A673 (cell line): ENCODE measurements around the gene PDE10A.
"Not testable (repeated sequence)": the region's sequence is repeated elsewhere in the genome, so short reads cannot be mapped to it uniquely, and the experiment has no call there.

Experiments used
- EZH2 ChIP-seq: fragments of 200-600 bp; sonication (generic); IDR thresholded peaks from 2 replicates; pipeline ENCODE4 v1.6.1; 2017; ENCODE audit warnings: borderline replicate concordance, low read depth, mild to moderate bottlenecking, mixed read lengths, antibody characterized with exemption, low read length; ENCODE audit not compliant: poor library complexity, severe bottlenecking
- TF ChIP-seq, protein P1 (sequence below): fragments of 300-800, 200-600 bp; sonication (generic); conservative IDR thresholded peaks from 2 replicates; pipeline ENCODE4 v1.5.1; 2017; ENCODE audit warnings: low read depth, mild to moderate bottlenecking, antibody characterized with exemption, low read length, moderate library complexity, mixed read lengths

DNA sequence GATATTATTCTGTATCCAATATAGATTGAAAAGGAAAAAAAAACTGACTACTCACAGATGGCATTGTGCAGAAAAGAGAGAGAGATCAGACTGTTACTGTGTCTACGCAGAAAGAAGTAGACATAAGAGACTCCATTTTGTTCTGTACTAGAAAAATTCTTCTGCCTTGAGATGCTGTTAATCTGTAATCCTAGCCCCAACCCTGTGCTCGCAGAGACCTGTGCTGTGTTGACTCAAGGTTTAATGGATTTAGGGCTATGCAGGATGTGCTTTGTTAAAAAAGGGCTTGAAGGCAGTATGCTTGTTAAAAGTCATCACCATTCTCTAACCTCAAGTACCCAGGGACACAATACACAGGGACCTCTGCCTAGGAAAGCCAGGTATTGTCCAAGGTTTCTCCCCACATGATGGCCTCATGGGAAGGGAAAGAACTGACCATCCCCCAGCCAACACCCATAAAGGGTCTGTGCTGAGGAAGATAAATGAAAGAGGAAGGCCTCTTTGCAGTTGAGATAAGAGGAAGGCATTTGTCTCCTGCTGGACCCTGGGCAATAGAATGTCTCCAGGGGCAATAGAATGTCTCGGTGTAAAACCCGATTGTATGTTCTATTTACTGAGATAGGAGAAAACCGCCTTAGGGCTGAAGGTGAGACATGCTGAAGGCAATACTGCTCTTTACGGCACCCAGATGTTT is 162.7 kb downstream of the PDE10A start:
- TF ChIP-seq, protein P1, sequence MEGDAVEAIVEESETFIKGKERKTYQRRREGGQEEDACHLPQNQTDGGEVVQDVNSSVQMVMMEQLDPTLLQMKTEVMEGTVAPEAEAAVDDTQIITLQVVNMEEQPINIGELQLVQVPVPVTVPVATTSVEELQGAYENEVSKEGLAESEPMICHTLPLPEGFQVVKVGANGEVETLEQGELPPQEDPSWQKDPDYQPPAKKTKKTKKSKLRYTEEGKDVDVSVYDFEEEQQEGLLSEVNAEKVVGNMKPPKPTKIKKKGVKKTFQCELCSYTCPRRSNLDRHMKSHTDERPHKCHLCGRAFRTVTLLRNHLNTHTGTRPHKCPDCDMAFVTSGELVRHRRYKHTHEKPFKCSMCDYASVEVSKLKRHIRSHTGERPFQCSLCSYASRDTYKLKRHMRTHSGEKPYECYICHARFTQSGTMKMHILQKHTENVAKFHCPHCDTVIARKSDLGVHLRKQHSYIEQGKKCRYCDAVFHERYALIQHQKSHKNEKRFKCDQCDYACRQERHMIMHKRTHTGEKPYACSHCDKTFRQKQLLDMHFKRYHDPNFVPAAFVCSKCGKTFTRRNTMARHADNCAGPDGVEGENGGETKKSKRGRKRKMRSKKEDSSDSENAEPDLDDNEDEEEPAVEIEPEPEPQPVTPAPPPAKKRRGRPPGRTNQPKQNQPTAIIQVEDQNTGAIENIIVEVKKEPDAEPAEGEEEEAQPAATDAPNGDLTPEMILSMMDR, result not testable (repeated sequence)
- not testable (repeated sequence) for TF ChIP-seq EZH2
